Glutamatergic neuron (in vitro differentiated cells): ENCODE results near the gene TSPAN14. TPM values are rescaled to one million over a fixed set of nuclear protein-coding genes. Genes with fewer than 3 reads are reported as not detected.
A peak's percentile ranks its signal among the peaks of the same experiment; 100 is the strongest.

Experiments used
- DNase-seq: peaks from one replicate; pipeline ENCODE4 v3.0.0; 2022
- H3K27ac Mint-ChIP-seq: one replicate; pipeline ENCODE4 v1.8.0; 2020; ENCODE audit warnings: mild to moderate bottlenecking, mixed read lengths, inconsistent platforms; ENCODE audit not compliant: unreplicated experiment
- H3K27me3 Mint-ChIP-seq: one replicate; pipeline ENCODE4 v1.8.0; 2020; ENCODE audit warnings: mild to moderate bottlenecking, moderate library complexity, mixed read lengths, inconsistent platforms; ENCODE audit not compliant: unreplicated experiment
- H3K36me3 Mint-ChIP-seq: one replicate; pipeline ENCODE4 v1.8.0; 2020; ENCODE audit warnings: mild to moderate bottlenecking, mixed read lengths, inconsistent platforms; ENCODE audit not compliant: unreplicated experiment
- H3K4me1 Mint-ChIP-seq: one replicate; pipeline ENCODE4 v1.8.0; 2020; ENCODE audit warnings: mild to moderate bottlenecking, low read depth, mixed read lengths, inconsistent platforms; ENCODE audit not compliant: unreplicated experiment
- H3K4me3 Mint-ChIP-seq: one replicate; pipeline ENCODE4 v1.8.0; 2020; ENCODE audit warnings: mild to moderate bottlenecking, mixed read lengths, inconsistent platforms; ENCODE audit not compliant: unreplicated experiment
- H3K9me3 Mint-ChIP-seq: one replicate; pipeline ENCODE4 v1.8.0; 2020; ENCODE audit warnings: mild to moderate bottlenecking, moderate library complexity, mixed read lengths, inconsistent platforms; ENCODE audit not compliant: unreplicated experiment
- CTCF ChIP-seq: fragments of 200-600 bp; sonication (generic); IDR thresholded peaks from one replicate; pipeline ENCODE4 v1.5.0; 2021; ENCODE audit not compliant: partially characterized antibody, unreplicated experiment
- total RNA-seq: library from RNA; stranded (reverse); fragmentation: NEBNext Ultra II Directional; extraction: Animal tissue kit (Norgen Biotek cat#: 25700); gene quantifications from one replicate; pipeline ENCODE4 v1.2.1, GENCODE V29; 2021; ENCODE audit not compliant: unreplicated experiment

Gene TSPAN14
- total RNA-seq, 1 donor from 2014 or later: 141 TPM

- peaks cover 5% of the 10 kb centered on the region for H3K36me3 Mint-ChIP-seq
- TF ChIP-seq CTCF: no peak
- no peak overlapping the region for H3K27ac Mint-ChIP-seq
- H3K4me1 Mint-ChIP-seq: peaks cover 33% of the 10 kb centered on the region
- no peak for DNase-seq
- H3K9me3 Mint-ChIP-seq: peaks cover 6% of the 10 kb centered on the region
- H3K27me3 Mint-ChIP-seq: no peaks in the 10 kb centered on the region
- H3K4me3 Mint-ChIP-seq: no peak overlapping the region
These were observed 32.2 kb upstream of the TSPAN14 start for GRCh38 chr10:80421707-80422536.

GRCh38 chr10:80425901-80426300 is 28.2 kb upstream of the TSPAN14 start:
- H3K9me3 Mint-ChIP-seq: peaks cover 3% of the 10 kb centered on the region
- peak overlapping the region; percentile 13 for H3K27ac Mint-ChIP-seq
- H3K4me1 Mint-ChIP-seq: peaks cover 20% of the 10 kb centered on the region
- H3K27me3 Mint-ChIP-seq: no peaks in the 10 kb centered on the region
- peaks cover 15% of the 10 kb centered on the region for H3K36me3 Mint-ChIP-seq
- no peak for DNase-seq
- peak overlapping the region; percentile 31 for H3K4me3 Mint-ChIP-seq
- no peak for TF ChIP-seq CTCF

GRCh38 chr10:80427541-80427940 is 26.6 kb upstream of the TSPAN14 start:
- peaks cover 15% of the 10 kb centered on the region for H3K36me3 Mint-ChIP-seq
- no peak overlapping the region for H3K4me3 Mint-ChIP-seq
- TF ChIP-seq CTCF: no peak
- no peaks in the 10 kb centered on the region for H3K27me3 Mint-ChIP-seq
- H3K27ac Mint-ChIP-seq: no peak overlapping the region
- DNase-seq: no peak
- peaks cover 3% of the 10 kb centered on the region for H3K9me3 Mint-ChIP-seq
- peaks cover 14% of the 10 kb centered on the region for H3K4me1 Mint-ChIP-seq

- DNase-seq: no peak
- no peaks in the 10 kb centered on the region for H3K27me3 Mint-ChIP-seq
- peaks cover 19% of the 10 kb centered on the region for H3K4me1 Mint-ChIP-seq
- peaks cover 19% of the 10 kb centered on the region for H3K36me3 Mint-ChIP-seq
- no peak overlapping the region for H3K4me3 Mint-ChIP-seq
- TF ChIP-seq CTCF: no peak
- H3K9me3 Mint-ChIP-seq: peaks cover 3% of the 10 kb centered on the region
- H3K27ac Mint-ChIP-seq: no peak overlapping the region
These were observed 24.6 kb upstream of the TSPAN14 start for GRCh38 chr10:80429521-80429973.

- Mint-ChIP-seq H3K27me3 (no peaks in the 10 kb centered on the region), H3K4me3 (no peak overlapping the region)
These were observed 21.0 kb upstream of the TSPAN14 start for GRCh38 chr10:80433134-80433533.

More at GRCh38 chr10:80433134-80433533, 21.0 kb upstream of the TSPAN14 start:
- Mint-ChIP-seq H3K9me3 (no peaks in the 10 kb centered on the region), H3K4me1 (peaks cover 21% of the 10 kb centered on the region), H3K27ac (no peak overlapping the region), H3K36me3 (peaks cover 5% of the 10 kb centered on the region)
- TF ChIP-seq CTCF: no peak
- DNase-seq: no peak
